ENCODE data around the gene PRRG2. TPM values are rescaled to one million over a fixed set of nuclear protein-coding genes. Genes with fewer than 3 reads are reported as not detected.
A peak's percentile ranks its signal among the peaks of the same experiment; 100 is the strongest.

PRRG2 gene
- total RNA-seq, 1 experiment from 2014 or later: 3.3 TPM

GRCh38 chr19:49613374-49613773 lies 32.3 kb downstream of the PRRG2 start:
- H3K9me3 ChIP-seq (ENCODE audit: control insufficient read depth, low read depth, low read length): no peaks in the 10 kb centered on the region
- no peak overlapping the region for H2AK5ac ChIP-seq (ENCODE audit: insufficient read length, low read length)
- H3K4me2 ChIP-seq (ENCODE audit: insufficient read depth, insufficient read length, low read length): no peak overlapping the region
- H2AFZ ChIP-seq (ENCODE audit: low read length): no peak overlapping the region
- Mint-ChIP-seq H3K4me1 (peaks cover 0 to 2% of the 10 kb centered on the region in 2 experiments; a peak in 1 of 4 replicates), H3K27me3 (ENCODE audit: low read depth) (no peaks in the 10 kb centered on the region; the same call in 1 of the 2 replicates), H3K4me3 (no peak overlapping the region), H3K36me3 (ENCODE audit: insufficient read depth in 1 of 3, low read depth in 3 of 3) (peaks cover 47 to 82% (median 73%) of the 10 kb centered on the region in 3 experiments; a peak in 6 of 7 replicates), H3K9me3 (no peaks in the 10 kb centered on the region), H3K27ac (peak overlapping the region; percentile 67 to 90 (median 80); a peak in 4 of 7 replicates)
- no peak overlapping the region for H3K23ac ChIP-seq (ENCODE audit: insufficient read length, low read depth, low read length)
- H4K8ac ChIP-seq (replicated peaks; ENCODE audit: insufficient read length, low read depth, low read length): no peak overlapping the region
- H3K79me2 ChIP-seq (ENCODE audit: insufficient read depth, low read length): peaks cover 7% of the 10 kb centered on the region; the same call in 1 of the 2 replicates
- H3K14ac ChIP-seq (ENCODE audit: insufficient read depth, low read length): no peak overlapping the region
- WGBS (ENCODE audit: extremely low coverage, insufficient read length, low lambda C conversion rate): no CpG with 5 or more reads among the region's 4 CpGs
- peaks cover 2% of the 10 kb centered on the region for H3K23me2 ChIP-seq (ENCODE audit: insufficient read length, low read depth, low read length, poor library complexity, severe bottlenecking)
- H3K4me1 ChIP-seq (ENCODE audit: insufficient read depth, low read length): no peaks in the 10 kb centered on the region
- no peak overlapping the region for H2BK20ac ChIP-seq (ENCODE audit: low read depth, low read length, poor library complexity, severe bottlenecking)
- no peak overlapping the region for H2BK5ac ChIP-seq (ENCODE audit: insufficient read length, low read length)
- no peaks in the 10 kb centered on the region for H4K20me1 ChIP-seq (ENCODE audit: control insufficient read depth, insufficient read depth, insufficient read length)
- no peak overlapping the region for H2BK120ac ChIP-seq (ENCODE audit: low read depth, low read length, poor library complexity, severe bottlenecking)
- H4K5ac ChIP-seq (ENCODE audit: insufficient read length, low read depth, low read length): no peak overlapping the region
- H3K27me3 ChIP-seq (ENCODE audit: insufficient read depth, low read length): no peaks in the 10 kb centered on the region
- no peak overlapping the region for H2BK12ac ChIP-seq (ENCODE audit: insufficient read length, low read depth, low read length)
- H3T11ph ChIP-seq (ENCODE audit: low read length): no peak overlapping the region
- H3K9ac ChIP-seq (ENCODE audit: extremely low read depth, insufficient read length, low read length): no peak overlapping the region
- H2BK15ac ChIP-seq (ENCODE audit: low read depth, low read length): no peak overlapping the region
- DNase-seq: no peak
- H3K79me1 ChIP-seq (ENCODE audit: insufficient read depth, low read depth, low read length, poor library complexity, severe bottlenecking): peaks cover 4% of the 10 kb centered on the region
- no peak overlapping the region for H4K91ac ChIP-seq (ENCODE audit: insufficient read length, low read depth, low read length)
- H3K18ac ChIP-seq (ENCODE audit: insufficient read length, low read depth, low read length): no peak overlapping the region
- no peak for TF ChIP-seq CTCF (conservative IDR thresholded peaks at IDR 0.05)
- H3K56ac ChIP-seq (ENCODE audit: insufficient read length, low read depth, low read length): no peak overlapping the region
- no peak overlapping the region for H3K4ac ChIP-seq (ENCODE audit: low read depth, low read length)
- H3K27ac ChIP-seq (ENCODE audit: insufficient read length, low read depth, low read length): no peak overlapping the region

Measured in H9 (cell line).